ENCODE measurements around the gene CSNK1D.
"Not testable (repeated sequence)": the region's sequence is repeated elsewhere in the genome, so short reads cannot be mapped to it uniquely, and the experiment has no call there.

CSNK1D gene

GRCh38 chr17:82212331-82213250 lies 60.9 kb downstream of the CSNK1D start, which contains the start of gene CCDC57:
CCDC57 (minus strand) TSS chr17:82212842; CDS start chr17:82201944, 10,898 bp downstream.
- peak; percentile 79 for DNase-seq

DNA sequence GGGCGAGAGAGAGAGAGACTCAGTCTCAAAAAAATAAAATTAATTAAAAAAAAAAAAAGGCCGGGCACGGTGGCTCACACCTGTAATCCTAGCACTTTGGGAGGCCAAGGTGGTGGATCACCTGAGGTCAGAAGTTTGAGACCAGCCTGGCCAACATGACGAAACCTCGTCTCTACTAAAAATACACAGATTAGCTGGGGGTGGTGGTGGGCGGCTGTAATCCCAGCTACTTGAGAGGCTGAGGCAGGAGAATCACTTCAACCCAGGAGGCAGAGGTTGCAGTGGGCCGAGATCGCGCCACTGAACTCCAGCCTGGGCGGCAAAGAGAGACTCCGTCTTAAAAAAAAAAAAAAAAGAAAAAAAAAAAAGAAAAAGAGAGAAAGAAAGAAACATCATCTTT lies 62.8 kb downstream of the CSNK1D start:
- DNase-seq = not testable (repeated sequence)

GRCh38 chr17:82205720-82206508 lies 67.6 kb downstream of the CSNK1D start:
- peak; percentile 90 for DNase-seq

- DNase-seq = peak; percentile 89
These were observed 68.4 kb downstream of the CSNK1D start for GRCh38 chr17:82204831-82205719.

- no peak for DNase-seq
These were observed 69.6 kb downstream of the CSNK1D start for GRCh38 chr17:82203920-82204319.

DNA sequence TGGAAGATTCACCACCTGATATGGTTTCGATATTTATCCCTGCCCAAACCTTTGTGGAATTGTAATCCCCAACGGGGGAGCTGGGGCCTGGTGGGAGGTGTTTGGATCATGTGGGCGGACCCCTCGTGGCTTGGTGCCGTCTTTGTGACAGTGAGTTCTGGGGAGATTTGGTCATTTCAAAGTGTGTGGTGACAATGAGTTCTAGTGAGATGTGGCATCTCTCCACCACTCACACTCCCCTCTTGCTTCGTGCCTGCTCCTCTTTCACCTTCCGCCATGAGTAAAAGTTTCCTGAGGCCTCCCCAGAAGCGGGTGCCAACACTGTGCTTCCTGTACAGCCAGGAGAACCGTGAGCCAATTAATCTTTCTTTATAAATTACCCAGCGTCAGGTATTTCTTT lies 70.5 kb downstream of the CSNK1D start:
- DNase-seq = no peak

DNA sequence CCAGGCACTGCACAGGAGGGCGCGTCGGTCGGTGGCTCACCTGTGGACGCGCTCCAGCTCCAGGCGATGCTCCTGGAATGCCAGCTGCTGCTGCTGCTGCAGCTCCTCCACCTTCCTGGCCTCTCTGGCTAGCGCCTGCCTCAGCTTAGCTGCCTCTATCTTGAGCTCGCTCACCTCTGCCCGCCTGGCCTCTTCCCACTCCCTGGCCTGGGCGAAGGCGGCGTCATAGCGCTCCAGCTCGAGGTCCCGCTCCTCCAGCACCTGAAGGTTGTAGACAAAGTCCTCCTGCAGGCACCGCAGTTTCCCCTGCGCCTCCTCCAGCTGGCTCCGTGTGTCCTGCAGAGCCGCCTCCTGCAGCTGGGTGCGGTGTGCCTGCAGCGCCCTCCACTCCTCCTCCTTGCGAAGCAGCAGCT lies 72.0 kb downstream of the CSNK1D start:
- DNase-seq = no peak

GRCh38 chr17:82200743-82201497 lies 72.6 kb downstream of the CSNK1D start:
- DNase-seq = no peak

- no peak for DNase-seq
These were observed 73.4 kb downstream of the CSNK1D start for GRCh38 chr17:82200135-82200534.

- no peak for DNase-seq
These were observed 74.0 kb downstream of the CSNK1D start for GRCh38 chr17:82199496-82199895.

- no peak for DNase-seq
These were observed 75.4 kb downstream of the CSNK1D start for GRCh38 chr17:82198092-82198491.

DNA sequence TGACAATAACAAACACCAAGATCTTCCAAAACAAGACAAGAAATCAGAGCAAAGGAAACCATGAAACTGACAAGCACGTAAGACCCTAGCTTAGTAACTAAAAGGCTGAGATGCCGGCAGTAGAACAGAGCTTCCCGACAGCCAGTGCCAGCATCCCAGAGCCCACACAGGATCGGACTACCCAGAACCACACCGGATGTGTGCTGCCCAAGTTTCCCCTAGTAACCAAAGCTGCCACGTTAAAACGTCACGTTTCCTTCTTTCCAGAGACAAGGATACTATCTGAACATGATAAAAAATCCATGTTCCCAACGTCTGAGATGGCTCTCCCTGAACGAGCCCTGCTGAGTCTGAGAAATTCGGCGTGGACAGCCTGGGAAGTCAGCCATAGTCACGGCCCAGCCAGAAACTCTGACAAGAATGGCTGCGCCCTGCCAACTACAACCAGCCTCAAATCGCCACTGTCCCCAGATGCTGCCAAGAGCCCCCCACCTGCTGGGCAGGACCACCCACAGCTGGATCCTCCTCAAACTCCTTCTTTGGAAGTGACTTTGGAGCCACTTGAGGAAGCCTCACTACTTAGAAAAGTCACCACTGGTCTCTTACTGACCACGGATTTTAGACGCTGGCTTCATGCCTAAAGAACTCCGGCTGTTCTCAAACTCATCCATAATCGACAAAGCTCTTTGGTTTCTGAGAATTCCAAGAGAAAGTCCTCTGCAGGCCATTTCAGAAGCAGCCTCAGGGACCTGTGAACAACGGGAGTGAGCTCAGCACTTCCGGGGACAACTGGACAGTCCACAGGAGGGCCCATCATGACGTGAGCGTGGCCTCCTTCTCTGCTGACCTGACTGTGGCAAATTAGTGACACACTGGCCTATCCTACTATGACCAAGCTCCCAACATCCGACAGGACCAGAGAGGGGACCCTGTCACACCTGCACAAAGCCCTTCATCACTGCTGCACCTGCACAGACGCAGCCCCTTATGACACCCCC lies 77.5 kb downstream of the CSNK1D start:
- no peak for DNase-seq

GRCh38 chr17:82194765-82195164 lies 78.7 kb downstream of the CSNK1D start:
- DNase-seq = no peak

DNA sequence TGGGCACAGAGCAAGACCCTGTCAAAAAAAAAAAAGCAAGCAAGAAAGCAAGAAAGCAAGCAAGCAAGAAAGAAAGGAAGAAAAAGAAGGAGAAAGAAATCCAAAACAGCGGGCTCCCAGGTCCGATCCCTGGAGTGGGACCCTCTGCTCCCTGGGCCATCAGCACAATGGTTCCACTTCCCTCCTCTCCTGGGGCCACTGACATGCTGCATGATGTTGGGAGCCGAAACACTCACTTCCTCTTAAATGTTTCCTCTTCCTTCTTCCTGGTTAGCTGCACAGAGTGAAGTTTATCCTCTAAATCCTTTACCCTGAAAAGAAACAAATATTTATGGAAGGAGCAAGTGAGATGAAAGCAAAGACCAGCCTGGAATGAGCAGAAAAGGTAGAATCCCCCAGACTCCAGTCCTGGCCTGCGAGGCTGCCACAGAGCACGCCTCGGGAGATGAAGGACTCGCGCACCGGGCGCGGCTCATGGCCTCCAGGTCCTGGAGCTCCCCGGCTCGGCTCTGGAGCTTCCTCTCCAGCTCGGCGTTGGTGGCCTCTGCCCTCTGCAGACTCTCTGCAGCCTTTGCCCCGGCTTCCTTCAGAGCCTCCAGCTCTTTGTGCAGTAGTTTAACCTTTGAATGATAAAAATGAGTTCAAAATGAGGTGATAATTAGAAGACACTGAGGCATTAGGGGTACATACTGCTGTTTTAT lies 79.8 kb downstream of the CSNK1D start:
- DNase-seq = no peak

DNA sequence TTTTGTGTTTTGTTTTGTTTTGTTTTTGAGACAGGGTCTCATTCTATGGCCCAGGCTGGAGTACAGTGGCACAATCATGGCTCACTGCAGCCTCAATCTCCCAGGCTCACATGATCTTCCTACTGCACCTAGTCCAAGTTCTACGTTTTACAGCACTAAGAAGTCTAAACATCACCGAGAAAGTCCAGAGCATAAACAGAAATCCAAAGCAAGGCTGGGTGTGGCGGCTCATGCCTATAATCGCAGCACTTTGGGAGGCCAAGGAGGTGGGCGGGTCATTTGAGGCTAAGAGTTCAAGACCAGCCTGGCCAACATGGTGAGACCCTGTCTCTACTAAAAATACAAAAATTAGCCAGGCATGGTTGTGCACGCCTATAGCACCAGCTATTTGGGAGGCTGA lies 80.5 kb downstream of the CSNK1D start:
- not testable (repeated sequence) for DNase-seq

Measured in EL (cell line).